HG02678 (cell line): ENCODE results near the gene PSORS1C2.

ENCODE experiments used
- ATAC-seq: cut with Tn5 transposase; IDR thresholded peaks from one replicate; pipeline ENCODE4 v1.9.1; 2021; ENCODE audit warnings: mild to moderate bottlenecking, moderate library complexity; ENCODE audit not compliant: unreplicated experiment

The PSORS1C2 gene

DNA sequence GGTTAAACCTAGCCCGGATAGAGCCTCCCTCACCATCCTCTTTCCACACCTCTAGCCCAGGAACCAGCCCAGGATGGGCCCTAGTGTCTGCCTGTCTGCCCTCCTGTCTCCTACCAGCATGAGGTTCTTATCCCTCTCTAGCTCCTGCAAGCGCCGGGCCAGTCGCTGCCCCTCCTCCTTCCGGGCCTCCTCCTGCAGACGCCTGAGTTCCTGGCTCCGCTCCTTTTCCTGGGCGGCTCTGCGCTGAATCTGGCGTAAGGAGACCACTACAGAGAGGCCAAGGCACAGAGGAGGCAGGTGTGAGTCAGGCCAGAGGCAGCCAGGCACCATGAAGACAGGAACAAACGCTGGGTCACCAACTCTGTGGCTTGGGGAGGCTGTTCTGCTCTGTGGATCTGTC is 4.3 kb upstream of the PSORS1C2 start:
- ATAC-seq: no peak

DNA sequence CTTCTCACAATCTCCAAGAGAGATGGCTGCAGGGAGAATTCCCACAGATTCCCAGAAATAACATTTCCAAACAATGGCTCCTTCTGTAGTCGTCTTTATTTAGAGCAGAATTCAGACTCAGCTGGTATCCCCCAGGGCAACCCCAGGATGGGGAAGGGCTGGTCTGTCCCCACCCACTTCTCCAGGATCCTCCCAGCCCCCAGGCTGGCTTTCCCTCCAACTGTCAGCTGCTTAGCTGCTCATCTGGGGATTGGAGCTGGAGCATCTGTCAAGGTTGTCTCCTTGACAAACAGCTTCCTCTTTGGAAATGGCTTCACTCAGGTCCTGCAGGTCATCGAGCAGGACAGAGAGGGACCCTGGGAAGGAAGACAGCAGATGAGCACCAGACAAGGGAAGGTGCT is 3.5 kb upstream of the PSORS1C2 start:
- no peak for ATAC-seq

GRCh38 chr6:31140643-31141042 is 1.8 kb upstream of the PSORS1C2 start:
- ATAC-seq: no peak

DNA sequence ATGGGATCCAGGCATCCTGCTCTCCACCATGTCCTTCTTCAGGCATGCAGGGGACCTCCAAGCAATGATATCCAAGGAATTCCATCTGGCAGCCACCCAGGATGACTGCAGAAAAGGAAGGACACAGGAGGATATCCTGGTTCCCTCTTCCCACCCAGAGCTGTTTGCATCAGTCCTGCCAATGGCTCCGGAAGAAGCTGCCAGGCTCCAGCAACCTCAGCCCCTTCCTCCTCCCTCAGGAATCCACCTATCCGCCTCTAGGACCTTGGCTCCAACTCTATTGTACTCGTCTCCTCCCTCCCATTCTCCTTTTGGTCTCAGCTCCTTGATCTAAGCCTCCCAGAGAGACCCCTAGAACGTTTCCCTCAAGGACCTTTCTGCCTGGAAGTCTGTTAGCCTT is 733 bp upstream of the PSORS1C2 start:
- no peak for ATAC-seq

DNA sequence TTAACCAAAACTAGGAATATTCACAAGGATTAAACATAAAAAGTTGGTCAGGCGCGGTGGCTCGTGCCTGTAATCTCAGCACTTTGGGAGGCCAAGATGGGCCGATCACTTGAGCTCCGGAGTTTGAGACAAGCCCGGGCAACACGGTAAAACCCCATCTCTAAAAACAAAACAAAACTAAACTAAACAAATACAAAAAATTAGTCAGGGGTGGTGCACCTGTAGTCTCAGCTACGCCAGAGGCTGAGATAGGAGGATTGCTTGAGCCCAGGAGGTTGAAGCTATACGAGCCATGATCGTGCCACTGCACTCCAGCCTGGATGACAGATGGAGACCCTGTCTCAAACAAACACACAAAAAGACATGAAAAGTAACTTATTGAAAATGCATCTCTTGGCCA is 3.2 kb downstream of the PSORS1C2 start:
- no peak for ATAC-seq

GRCh38 chr6:31132806-31133205 is 6.1 kb downstream of the PSORS1C2 start:
- ATAC-seq: no peak

DNA sequence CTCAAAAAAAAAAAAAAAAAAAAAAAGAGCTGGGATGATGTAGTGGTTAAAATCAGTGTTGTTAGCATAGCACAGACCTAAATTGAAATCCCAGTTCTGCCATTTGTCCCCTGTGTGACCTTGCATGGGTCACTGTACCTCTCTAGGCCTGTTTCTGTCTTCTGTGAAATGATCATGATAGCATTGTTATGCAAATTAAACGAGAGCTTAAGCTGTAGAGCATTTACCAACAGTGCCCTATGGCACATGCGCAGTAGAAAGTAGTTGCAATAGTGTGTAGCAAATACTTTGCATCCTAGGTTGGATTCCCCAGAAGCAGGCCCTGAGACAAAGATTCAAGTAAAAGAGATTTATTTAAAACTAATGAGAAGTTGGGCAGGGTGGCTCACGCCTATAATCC is 7.3 kb downstream of the PSORS1C2 start:
- no peak for ATAC-seq

GRCh38 chr6:31130751-31131150 is 8.1 kb downstream of the PSORS1C2 start:
- ATAC-seq: no peak

DNA sequence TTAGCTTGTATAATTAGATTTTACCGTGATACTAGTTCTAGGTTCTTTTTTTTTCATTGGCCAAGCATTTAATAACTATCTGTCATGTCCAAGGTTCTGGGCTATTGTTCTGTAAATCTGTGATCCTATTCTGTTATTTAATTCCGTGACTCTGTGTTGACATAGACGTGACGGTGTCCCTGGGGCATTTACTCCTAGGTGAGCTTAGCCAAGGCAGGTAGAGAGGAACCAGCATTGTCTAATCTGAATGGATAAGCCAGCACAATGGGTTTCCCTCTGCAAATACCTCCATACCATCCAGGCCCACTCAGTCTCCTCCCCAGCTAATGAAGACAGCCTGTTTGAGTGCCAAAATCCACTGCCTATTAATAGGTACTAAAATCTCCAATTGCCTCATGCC is 9.7 kb downstream of the PSORS1C2 start:
- ATAC-seq: no peak

DNA sequence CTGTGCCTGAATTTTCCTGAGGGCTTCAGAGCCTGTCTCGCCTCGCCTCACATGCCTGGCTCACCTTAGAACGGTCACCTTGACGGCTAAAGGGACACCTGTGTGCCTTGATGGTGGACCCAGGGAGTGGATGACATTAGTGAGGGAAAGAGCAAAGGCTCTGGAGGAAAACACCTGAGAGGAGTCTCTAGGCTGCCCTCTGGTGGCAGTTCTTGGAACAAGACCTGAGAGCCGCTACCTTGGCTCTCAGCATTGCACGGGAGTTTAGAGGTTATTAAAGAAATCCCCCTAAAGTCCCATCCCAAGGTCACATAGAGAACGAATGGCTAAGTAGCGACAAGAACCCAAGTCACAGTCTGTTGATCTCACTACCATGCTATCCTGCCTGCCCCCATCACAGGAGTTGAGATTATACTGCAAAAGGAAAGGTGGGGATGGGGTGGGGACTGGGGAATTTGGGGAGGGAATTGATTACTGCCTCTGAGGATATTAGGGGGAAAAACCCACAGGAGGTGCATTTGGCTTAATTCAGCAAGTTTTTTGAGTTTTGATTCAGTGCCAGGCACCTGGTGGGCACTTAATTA is 10.7 kb downstream of the PSORS1C2 start:
- no peak for ATAC-seq

- ATAC-seq: no peak
Observed at GRCh38 chr6:31126396-31127175, 12.3 kb downstream of the PSORS1C2 start.

- no peak for ATAC-seq
Observed at GRCh38 chr6:31125586-31126363, 13.1 kb downstream of the PSORS1C2 start.

- ATAC-seq: no peak
Observed at GRCh38 chr6:31125162-31125561, 13.7 kb downstream of the PSORS1C2 start.

GRCh38 chr6:31122791-31123706 is 15.8 kb downstream of the PSORS1C2 start:
- no peak for ATAC-seq

GRCh38 chr6:31121131-31121790 is 17.6 kb downstream of the PSORS1C2 start:
- ATAC-seq: no peak

- ATAC-seq: no peak
Observed at GRCh38 chr6:31120151-31120915, 18.5 kb downstream of the PSORS1C2 start, which contains the start of gene CDSN. Gene CDSN, minus strand, starts transcription at chr6:31120446. Its CDS starts 27 bp downstream, at chr6:31120419.

GRCh38 chr6:31118178-31118577 is 20.7 kb downstream of the PSORS1C2 start:
- ATAC-seq: no peak

- no peak for ATAC-seq
Observed at GRCh38 chr6:31116661-31117385, 22.0 kb downstream of the PSORS1C2 start.
